ENCODE data around the gene BMPR1B. TPM values are rescaled to one million over a fixed set of nuclear protein-coding genes. Genes with fewer than 3 reads are reported as not detected.

The BMPR1B gene
- total and polyA plus RNA-seq, 9 donors = 4.9 to 35.7 (median 13.3) TPM

DNA sequence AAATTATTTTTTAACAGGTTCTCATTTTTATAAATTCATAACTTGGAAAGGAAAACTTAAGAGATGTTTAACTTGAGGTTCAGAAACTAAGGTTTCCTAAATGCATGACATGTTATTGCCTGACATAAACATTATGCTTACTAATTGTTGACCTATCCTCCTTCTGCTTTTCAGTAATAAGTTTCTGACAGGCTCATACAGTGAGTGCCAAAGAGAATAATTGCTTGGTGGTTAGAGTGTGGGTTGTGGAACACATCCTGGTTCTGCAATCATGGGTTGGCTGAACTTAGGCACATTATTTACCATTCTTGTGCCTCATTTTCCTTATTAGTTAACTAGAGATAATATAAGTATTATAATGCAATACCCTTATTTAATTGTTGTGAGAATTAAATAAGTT lies 56.5 kb downstream of the BMPR1B start:
- Histone ChIP-seq H3K27me3 (no peaks in the 10 kb centered on the region), H3K4me1 (ENCODE audit: insufficient read depth) (no peaks in the 10 kb centered on the region), H3K36me3 (no peaks in the 10 kb centered on the region), H3K4me3 (no peak overlapping the region), H3K9me3 (no peaks in the 10 kb centered on the region), H3K27ac (no peak overlapping the region)
- DNase-seq = no peak
- intact Hi-C loops (cut with DNase I) = no loop called here
- TF ChIP-seq POLR2A (IDR thresholded peaks at IDR 0.05) = no peak
- TF ChIP-seq, protein P1, sequence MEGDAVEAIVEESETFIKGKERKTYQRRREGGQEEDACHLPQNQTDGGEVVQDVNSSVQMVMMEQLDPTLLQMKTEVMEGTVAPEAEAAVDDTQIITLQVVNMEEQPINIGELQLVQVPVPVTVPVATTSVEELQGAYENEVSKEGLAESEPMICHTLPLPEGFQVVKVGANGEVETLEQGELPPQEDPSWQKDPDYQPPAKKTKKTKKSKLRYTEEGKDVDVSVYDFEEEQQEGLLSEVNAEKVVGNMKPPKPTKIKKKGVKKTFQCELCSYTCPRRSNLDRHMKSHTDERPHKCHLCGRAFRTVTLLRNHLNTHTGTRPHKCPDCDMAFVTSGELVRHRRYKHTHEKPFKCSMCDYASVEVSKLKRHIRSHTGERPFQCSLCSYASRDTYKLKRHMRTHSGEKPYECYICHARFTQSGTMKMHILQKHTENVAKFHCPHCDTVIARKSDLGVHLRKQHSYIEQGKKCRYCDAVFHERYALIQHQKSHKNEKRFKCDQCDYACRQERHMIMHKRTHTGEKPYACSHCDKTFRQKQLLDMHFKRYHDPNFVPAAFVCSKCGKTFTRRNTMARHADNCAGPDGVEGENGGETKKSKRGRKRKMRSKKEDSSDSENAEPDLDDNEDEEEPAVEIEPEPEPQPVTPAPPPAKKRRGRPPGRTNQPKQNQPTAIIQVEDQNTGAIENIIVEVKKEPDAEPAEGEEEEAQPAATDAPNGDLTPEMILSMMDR (IDR thresholded peaks at IDR 0.05) = no peak
- no peak for TF ChIP-seq EP300 (IDR thresholded peaks at IDR 0.05)

DNA sequence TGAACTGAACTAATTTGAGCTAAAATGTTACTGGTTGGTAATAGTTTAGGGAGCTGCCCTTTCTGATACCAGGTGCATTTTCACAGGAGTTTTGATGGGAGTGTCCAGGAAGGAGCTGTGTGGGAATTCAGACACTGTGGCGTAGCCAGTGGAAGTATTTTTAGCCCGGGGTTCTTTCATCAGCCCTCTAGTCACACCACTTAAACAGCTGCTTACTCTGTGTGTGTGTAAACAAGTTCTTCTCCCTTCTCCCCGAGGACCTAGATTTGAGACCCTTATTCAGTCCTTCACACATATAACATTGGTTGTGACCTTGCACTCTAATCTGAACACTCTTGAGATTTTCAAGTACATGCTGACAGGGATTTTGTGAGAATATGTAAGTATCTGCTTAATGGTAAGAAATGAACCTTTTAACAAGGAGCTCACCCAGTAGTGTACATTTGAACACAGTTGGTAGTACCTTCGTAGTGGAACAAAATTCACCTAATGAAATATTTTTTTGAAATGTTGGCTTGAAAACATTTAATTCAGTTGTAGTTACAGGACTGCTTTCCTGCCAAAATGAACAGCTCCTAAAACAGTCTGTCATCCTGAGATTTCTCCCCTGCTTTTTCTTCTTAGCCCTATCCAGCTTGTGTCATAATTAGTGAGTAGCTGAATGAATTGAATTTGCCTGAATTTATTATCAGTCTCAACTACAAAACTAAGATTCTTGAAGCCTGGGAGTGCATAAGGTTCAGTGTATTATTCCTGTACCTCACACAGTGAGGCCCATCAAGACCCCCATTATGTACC lies 61.8 kb downstream of the BMPR1B start:
- H3K9me3 ChIP-seq = no peaks in the 10 kb centered on the region
- no peak for DNase-seq
- WGBS, 3 donors = 11 to 21% (median 20%) methylated on average over 4 of the region's 4 CpGs
- no peak overlapping the region for H3K27ac ChIP-seq
- intact Hi-C loops (cut with DNase I) = no loop called here
- H3K4me1 ChIP-seq (ENCODE audit: insufficient read depth) = peaks cover 1% of the 10 kb centered on the region
- TF ChIP-seq POLR2A (IDR thresholded peaks at IDR 0.05) = no peak
- TF ChIP-seq, protein P1 (IDR thresholded peaks at IDR 0.05) = no peak
- TF ChIP-seq EP300 (IDR thresholded peaks at IDR 0.05) = no peak
- H3K4me3 ChIP-seq = no peak overlapping the region
- H3K36me3 ChIP-seq = no peaks in the 10 kb centered on the region
- H3K27me3 ChIP-seq = no peaks in the 10 kb centered on the region

DNA sequence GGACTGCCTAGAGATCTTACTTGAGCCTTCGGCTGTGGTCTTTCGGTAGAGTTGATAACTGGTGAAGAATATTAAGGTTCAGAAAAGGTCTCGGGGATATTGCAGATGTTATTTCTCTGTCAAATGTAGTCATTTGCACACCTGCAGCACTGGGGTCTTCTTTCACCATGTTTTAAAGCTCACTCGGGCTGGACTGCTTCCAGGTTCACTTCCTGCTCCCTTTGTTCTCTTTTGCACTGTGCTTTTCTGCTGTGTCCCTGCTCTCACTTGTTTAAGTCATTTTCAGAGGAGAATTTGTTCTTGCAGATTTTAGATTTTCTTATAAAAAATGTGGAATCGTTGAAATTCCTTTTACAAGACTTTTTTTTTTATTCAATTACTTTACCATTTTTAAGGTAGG lies 68.5 kb downstream of the BMPR1B start:
- DNase-seq = no peak
- no peaks in the 10 kb centered on the region for H3K9me3 ChIP-seq
- TF ChIP-seq, protein P1 (IDR thresholded peaks at IDR 0.05) = no peak
- TF ChIP-seq EP300 (IDR thresholded peaks at IDR 0.05) = no peak
- TF ChIP-seq POLR2A (IDR thresholded peaks at IDR 0.05) = no peak
- no peaks in the 10 kb centered on the region for H3K36me3 ChIP-seq
- no peak overlapping the region for H3K27ac ChIP-seq
- H3K4me1 ChIP-seq (ENCODE audit: insufficient read depth) = no peaks in the 10 kb centered on the region
- intact Hi-C loops (cut with DNase I) = no loop called here
- WGBS, 3 donors = 64 to 68% (median 66%) methylated on average over 5 of the region's 5 CpGs
- no peak overlapping the region for H3K4me3 ChIP-seq
- H3K27me3 ChIP-seq = no peaks in the 10 kb centered on the region

DNA sequence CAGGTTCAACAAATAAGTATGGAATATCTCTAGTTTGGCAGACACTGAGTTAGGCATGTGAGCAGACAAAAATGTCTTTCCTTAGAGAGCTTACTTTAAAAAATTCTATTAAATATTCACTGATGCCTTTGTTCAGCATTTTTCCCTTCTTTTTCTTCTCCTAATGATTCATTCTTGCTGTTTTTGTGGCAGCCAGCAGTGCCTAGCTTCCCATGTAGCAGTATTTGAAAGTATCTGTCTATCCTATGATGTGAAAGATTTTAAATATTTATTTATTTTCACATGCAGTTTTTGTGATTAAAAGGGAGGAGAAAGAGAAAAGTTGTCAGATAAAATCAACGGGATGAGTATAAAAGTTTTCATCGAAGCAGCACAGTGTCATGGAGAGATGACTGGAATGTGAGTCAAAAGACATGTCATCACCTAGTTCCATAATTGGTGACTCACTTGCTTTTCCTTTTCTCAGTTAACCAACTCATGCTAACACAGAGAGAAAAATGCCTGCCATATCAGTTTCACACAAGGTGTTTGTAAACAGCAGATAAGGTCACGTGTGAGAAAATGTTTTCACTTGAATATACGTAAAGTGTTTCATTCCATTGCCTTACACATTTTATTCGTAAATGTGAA lies 69.8 kb downstream of the BMPR1B start:
- Histone ChIP-seq H3K27ac (no peak overlapping the region), H3K36me3 (no peaks in the 10 kb centered on the region), H3K4me3 (no peak overlapping the region), H3K4me1 (ENCODE audit: insufficient read depth) (no peaks in the 10 kb centered on the region), H3K27me3 (no peaks in the 10 kb centered on the region), H3K9me3 (no peaks in the 10 kb centered on the region)
- intact Hi-C loops (cut with DNase I) = no loop called here
- DNase-seq = no peak
- TF ChIP-seq, protein P1 (IDR thresholded peaks at IDR 0.05) = no peak
- no peak for TF ChIP-seq EP300 (IDR thresholded peaks at IDR 0.05)
- TF ChIP-seq POLR2A (IDR thresholded peaks at IDR 0.05) = no peak
- 61 to 79% (median 67%) methylated on average over 5 of the region's 5 CpGs for WGBS, 3 donors

All from ovary (tissue), 9 donors.